KMS-11 (cell line): ENCODE results near the gene BABAM1.

Experiments
- H2AFZ ChIP-seq: fragments of 200-600 bp; sonication (generic); 2 replicates; pipeline ENCODE4 v1.6.1; 2016; ENCODE audit warnings: antibody characterized with exemption, mixed run types, low read depth
- H3K27ac ChIP-seq: fragments of 200-600 bp; sonication (generic); 2 replicates; pipeline ENCODE4 v1.6.1; 2016; ENCODE audit warnings: mild to moderate bottlenecking, mixed run types
- H3K27me3 ChIP-seq: fragments of 200-600 bp; sonication (generic); 2 replicates; pipeline ENCODE4 v1.6.1; 2017; ENCODE audit warnings: mild to moderate bottlenecking, low read depth, mixed run types, moderate library complexity; ENCODE audit not compliant: insufficient read depth
- H3K36me3 ChIP-seq: fragments of 200-600 bp; sonication (generic); 2 replicates; pipeline ENCODE4 v1.6.1; 2017; ENCODE audit warnings: mild to moderate bottlenecking, mixed run types; ENCODE audit not compliant: insufficient read depth
- H3K4me1 ChIP-seq: fragments of 200-600 bp; sonication (generic); 2 replicates; pipeline ENCODE4 v1.6.1; 2016; ENCODE audit warnings: mild to moderate bottlenecking, low read depth, mixed run types; ENCODE audit not compliant: poor library complexity, severe bottlenecking
- H3K4me2 ChIP-seq: fragments of 200-600 bp; sonication (generic); 2 replicates; pipeline ENCODE4 v1.7.0; 2016; ENCODE audit warnings: mild to moderate bottlenecking, mixed run types
- H3K4me3 ChIP-seq: fragments of 200-600 bp; sonication (generic); IDR thresholded peaks from 2 replicates; pipeline ENCODE4 v1.6.1; 2017; ENCODE audit warnings: low read depth, low read length, mixed read lengths; ENCODE audit not compliant: insufficient read depth
- H3K79me2 ChIP-seq: fragments of 200-600 bp; sonication (generic); 2 replicates; pipeline ENCODE4 v1.6.1; 2016; ENCODE audit warnings: low read depth, mixed run types; ENCODE audit not compliant: insufficient read depth
- H3K9ac ChIP-seq: fragments of 200-600 bp; sonication (generic); 2 replicates; pipeline ENCODE4 v1.6.1; 2016; ENCODE audit warnings: mild to moderate bottlenecking, mixed run types
- H4K20me1 ChIP-seq: fragments of 200-600 bp; sonication (generic); 2 replicates; pipeline ENCODE4 v1.6.1; 2016; ENCODE audit warnings: mild to moderate bottlenecking, mixed run types; ENCODE audit not compliant: insufficient read depth
- CTCF ChIP-seq: fragments of 200-600 bp; sonication (generic); conservative IDR thresholded peaks from 2 replicates; pipeline ENCODE4 v1.6.1; 2017; ENCODE audit warnings: low read depth, mild to moderate bottlenecking, antibody characterized with exemption, low read length, moderate library complexity, mixed read lengths

BABAM1 gene

GRCh38 chr19:17243211-17243829 is 23.9 kb upstream of the BABAM1 start:
- TF ChIP-seq CTCF: no peak
- no peaks in the 10 kb centered on the region for H3K36me3 ChIP-seq
- no peaks in the 10 kb centered on the region for H3K27me3 ChIP-seq
- H3K27ac ChIP-seq: no peak overlapping the region
- peaks cover 10% of the 10 kb centered on the region for H3K4me1 ChIP-seq
- no peaks in the 10 kb centered on the region for H4K20me1 ChIP-seq
- H3K9ac ChIP-seq: no peak overlapping the region
- no peak overlapping the region for H3K4me3 ChIP-seq
- H3K4me2 ChIP-seq: peak overlapping the region; percentile 4; the same call in 1 of the 2 replicates
- H3K79me2 ChIP-seq: no peaks in the 10 kb centered on the region
- H2AFZ ChIP-seq: no peak overlapping the region

GRCh38 chr19:17243830-17244617 is 23.2 kb upstream of the BABAM1 start:
- Histone ChIP-seq H3K4me3 (no peak overlapping the region), H3K79me2 (no peaks in the 10 kb centered on the region), H3K27ac (no peak overlapping the region), H3K27me3 (no peaks in the 10 kb centered on the region), H3K4me1 (peaks cover 10% of the 10 kb centered on the region), H3K4me2 (peak overlapping the region; percentile 50), H4K20me1 (no peaks in the 10 kb centered on the region), H3K36me3 (no peaks in the 10 kb centered on the region), H2AFZ (no peak overlapping the region), H3K9ac (no peak overlapping the region)
- no peak for TF ChIP-seq CTCF

- Histone ChIP-seq H3K27me3 (no peaks in the 10 kb centered on the region), H3K4me1 (peaks cover 10% of the 10 kb centered on the region), H4K20me1 (no peaks in the 10 kb centered on the region), H2AFZ (0 out of 2 replicates have a peak overlapping the region, but pooled peaks have one; percentile 22), H3K9ac (peak overlapping the region; percentile 41; the same call in 1 of the 2 replicates), H3K36me3 (no peaks in the 10 kb centered on the region), H3K79me2 (no peaks in the 10 kb centered on the region), H3K27ac (no peak overlapping the region), H3K4me3 (no peak overlapping the region), H3K4me2 (peak overlapping the region; percentile 50)
- no peak for TF ChIP-seq CTCF
These were observed 22.4 kb upstream of the BABAM1 start for GRCh38 chr19:17244618-17245534.

GRCh38 chr19:17245535-17245984 is 21.7 kb upstream of the BABAM1 start, which contains the start of gene NR2F6:
Gene NR2F6 (minus strand): TSS chr19:17245919. CDS start chr19:17245220, 699 bp downstream.
- peak within 1 kb of the TSS; percentile 85 for H2AFZ ChIP-seq
- H3K27ac ChIP-seq: 0 out of 2 replicates have a peak within 1 kb of the TSS, but pooled peaks have one; percentile 22
- peaks cover 10% of the 10 kb centered on the region for H3K4me1 ChIP-seq

More at GRCh38 chr19:17245535-17245984, 21.7 kb upstream of the BABAM1 start, which contains the start of gene NR2F6:
- no peak for TF ChIP-seq CTCF
- Histone ChIP-seq H3K4me3 (no peak within 1 kb of the TSS), H3K9ac (peak within 1 kb of the TSS; percentile 44; the same call in 1 of the 2 replicates), H3K79me2 (no peaks in the 10 kb centered on the region), H3K36me3 (no peaks in the 10 kb centered on the region), H3K27me3 (no peaks in the 10 kb centered on the region), H3K4me2 (peak within 1 kb of the TSS; percentile 81), H4K20me1 (no peaks in the 10 kb centered on the region)
